Upper lobe of left lung (tissue), 4 donors: ENCODE results near the gene ME3.

Source experiments
- CTCF ChIP-seq, 6 experiments: fragments of 450-650 bp in 4 of 6; fragments of 200-600 bp in 2 of 6; sonication (generic) in 2 of 6; IDR thresholded peaks; one replicate each; pipeline ENCODE4 v1.5.1; 2016 to 2019; ENCODE audit warnings: antibody characterized with exemption in 6 of 6
- POLR2A ChIP-seq, 4 donors: fragments of 450-650 bp; IDR thresholded peaks; one replicate each; pipeline ENCODE4 v1.5.1; 2016 to 2017; ENCODE audit warnings: antibody characterized with exemption in 4 of 4, mild to moderate bottlenecking in 2 of 4

- no peak for TF ChIP-seq POLR2A (IDR thresholded peaks at IDR 0.05)
- TF ChIP-seq CTCF (IDR thresholded peaks at IDR 0.05): no peak
These were observed 171.8 kb downstream of the ME3 start for GRCh38 chr11:86500500-86501140.
